T1000 (cell line): Measurements from ENCODE around the gene OR52E2.
"Not testable (repeated sequence)": the region's sequence is repeated elsewhere in the genome, so short reads cannot be mapped to it uniquely, and the experiment has no call there.

Source experiments
- DNase-seq: peaks from one replicate; lab custom pipeline; 2025; ENCODE audit warnings: mixed read lengths; lab: John Stamatoyannopoulos, UW

The OR52E2 gene

GRCh38 chr11:5059391-5059790 is at the start of gene OR52E2:
Gene OR52E2 (minus strand): TSS chr11:5059627. CDS start chr11:5059627, 0 bp downstream.
- DNase-seq: no peak

DNA sequence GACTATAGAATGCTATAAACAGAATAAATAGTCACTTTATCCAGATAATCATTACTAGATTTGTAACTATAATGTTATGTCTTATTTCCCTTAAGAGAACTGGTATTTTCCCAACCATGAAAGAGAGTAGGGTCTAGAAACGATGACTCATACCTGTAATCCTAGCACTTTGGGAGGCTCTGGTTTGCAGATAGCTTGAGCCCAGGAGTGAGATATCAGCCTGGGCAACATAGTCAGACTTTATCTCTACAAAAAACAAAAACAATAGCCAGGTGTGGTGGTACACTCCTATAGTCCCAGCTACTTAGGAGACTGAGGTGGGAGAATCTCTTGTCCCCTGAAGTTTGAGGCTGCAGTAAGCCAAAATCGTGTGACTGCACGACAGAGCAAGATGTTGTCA is 47.9 kb upstream of the OR52E2 start:
- no peak for DNase-seq

DNA sequence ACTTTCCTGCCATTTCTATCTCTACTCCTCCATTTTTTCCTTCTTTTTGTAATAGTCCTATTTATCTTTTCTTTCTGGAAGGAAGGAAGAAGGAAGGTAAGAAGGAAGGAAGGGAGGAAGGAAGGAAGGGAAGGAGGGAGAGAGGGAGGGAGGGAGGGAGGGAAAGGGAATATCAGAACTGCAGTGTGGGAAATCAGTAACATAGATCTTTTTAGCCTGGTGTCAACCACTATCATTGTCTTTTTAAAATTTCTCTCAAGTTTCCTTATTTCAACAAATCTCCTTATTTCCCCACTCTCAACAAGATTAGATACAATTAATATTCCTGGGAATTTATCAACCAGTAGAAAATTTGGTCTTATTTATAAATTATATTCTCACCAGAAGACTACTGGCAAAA is 43.6 kb upstream of the OR52E2 start:
- no peak for DNase-seq

DNA sequence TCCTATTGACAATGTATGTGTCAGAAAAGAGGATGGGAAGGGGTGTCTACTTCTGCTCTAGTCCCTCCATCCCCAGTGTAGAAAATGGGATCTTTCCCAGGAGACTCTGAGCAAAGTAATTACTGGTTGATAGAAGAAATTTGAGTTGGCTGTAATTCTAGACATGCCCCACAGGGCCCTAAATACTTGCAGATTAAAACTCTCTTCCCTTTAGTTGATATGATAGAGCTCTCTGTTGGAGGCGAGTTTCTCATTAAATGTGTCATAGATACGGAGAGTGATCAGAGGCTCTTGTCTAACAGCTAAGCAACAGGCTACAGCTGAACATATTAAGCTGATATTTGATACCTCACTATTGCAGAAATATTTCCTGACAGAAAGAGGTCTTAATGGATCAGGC is 42.8 kb upstream of the OR52E2 start:
- DNase-seq: no peak

- DNase-seq: no peak
Observed at GRCh38 chr11:5096011-5096410, 36.6 kb upstream of the OR52E2 start.

GRCh38 chr11:5092821-5093585 is 33.6 kb upstream of the OR52E2 start:
- no peak for DNase-seq

GRCh38 chr11:5090668-5091067 is 31.2 kb upstream of the OR52E2 start:
- no peak for DNase-seq

GRCh38 chr11:5088556-5088955 is 29.1 kb upstream of the OR52E2 start:
- DNase-seq: no peak

- DNase-seq: no peak
Observed at GRCh38 chr11:5083602-5084001, 24.2 kb upstream of the OR52E2 start.

DNA sequence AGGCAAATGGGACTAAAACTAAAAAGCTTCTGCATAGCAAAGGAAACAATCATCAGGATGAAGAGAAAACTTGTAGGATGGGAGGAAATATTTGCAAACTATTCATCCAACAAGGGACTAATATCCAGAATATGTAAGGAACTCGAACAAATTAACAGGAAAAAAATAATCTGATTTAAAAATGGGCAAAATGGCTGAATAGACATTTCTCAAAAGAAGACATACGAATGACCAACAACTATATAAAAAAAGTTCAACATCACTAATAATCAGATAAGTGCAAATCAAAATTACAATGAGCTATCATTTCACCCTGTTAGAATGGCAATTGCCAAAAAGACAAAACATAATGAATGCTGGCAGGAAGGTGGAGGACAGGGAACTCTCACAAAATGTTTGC is 22.0 kb upstream of the OR52E2 start:
- DNase-seq: no peak

DNA sequence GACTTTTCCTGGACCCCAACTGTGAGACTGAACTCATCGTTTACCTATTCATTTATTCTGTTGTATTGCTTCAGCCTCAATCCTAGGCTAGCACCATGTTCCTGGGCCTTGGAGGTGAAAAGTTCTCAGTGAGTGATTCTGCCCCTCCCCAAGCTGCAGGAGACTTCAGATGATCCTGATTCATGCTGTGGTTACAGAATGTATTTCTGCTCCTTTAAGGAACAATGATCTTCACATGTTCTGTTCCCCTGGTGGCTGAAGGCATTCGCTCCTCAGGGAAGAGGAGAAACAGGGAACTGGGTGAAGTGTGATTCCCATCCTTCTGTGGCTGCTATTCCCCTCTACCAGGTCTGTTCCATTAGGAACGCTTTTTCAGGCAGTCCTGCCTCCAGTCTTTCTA is 12.4 kb upstream of the OR52E2 start:
- no peak for DNase-seq

DNA sequence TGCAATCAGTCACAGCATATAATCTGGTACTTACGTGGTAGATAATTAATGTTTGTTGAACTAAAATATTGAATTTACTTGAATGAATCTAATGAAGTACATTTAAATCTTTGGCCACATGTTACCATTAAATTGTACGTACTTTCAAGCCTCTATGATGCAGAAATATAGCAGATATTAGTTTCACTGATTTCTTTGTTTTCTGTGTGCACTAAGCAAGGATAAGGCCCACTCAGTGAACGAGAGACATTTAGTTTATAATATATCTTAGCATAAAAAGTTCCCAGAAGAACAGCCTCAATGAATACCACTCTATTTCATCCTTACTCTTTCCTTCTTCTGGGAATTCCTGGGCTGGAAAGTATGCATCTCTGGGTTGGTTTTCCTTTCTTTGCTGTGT is 9.8 kb upstream of the OR52E2 start, which contains the start of gene OR52E1:
TSS of gene OR52E1 (plus strand) at position 301 of the 400 bp plus-strand sequence.
- no peak for DNase-seq

- DNase-seq: no peak
Observed at GRCh38 chr11:5065027-5065426, 5.6 kb upstream of the OR52E2 start.

DNA sequence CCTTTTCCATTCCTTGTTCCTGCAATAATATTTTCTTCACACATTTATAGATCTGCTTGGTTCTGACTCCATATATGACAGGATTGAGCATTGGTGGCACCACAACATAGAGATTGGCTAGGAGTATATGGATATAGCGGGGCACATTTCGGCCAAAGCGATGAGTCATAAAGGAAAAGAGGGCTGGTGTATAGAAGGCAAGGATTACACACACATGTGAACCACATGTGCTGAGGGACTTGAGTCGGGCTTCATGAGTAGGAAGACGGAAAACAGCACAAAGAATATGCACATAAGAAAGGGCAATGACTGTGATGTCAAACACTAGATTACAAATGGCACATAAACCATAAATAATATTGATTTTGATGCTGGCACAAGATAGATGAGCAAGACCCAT is 748 bp downstream of the OR52E2 start:
- DNase-seq: not testable (repeated sequence)

GRCh38 chr11:5046754-5047330 is 12.6 kb downstream of the OR52E2 start:
- DNase-seq: no peak

DNA sequence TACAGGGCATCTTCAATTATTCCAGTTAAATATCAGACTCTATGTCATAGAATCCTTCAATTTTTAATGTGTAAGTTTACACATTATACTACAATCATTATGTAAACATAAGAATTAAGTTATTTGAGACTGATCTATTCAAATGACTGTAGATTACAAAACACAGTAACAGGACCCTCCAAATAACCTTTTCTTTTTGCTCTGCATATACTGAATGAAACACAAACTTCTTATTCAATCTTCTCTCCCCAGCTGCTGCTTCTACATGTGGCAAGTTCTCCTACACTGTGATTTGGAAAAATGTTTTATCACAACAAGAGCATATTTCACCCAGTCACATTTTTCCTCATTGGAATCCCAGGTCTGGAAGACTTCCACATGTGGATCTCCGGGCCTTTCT is 13.2 kb downstream of the OR52E2 start, which contains the start of gene OR52J3:
TSS of gene OR52J3 (plus strand) at position 301 of the 400 bp plus-strand sequence. CDS start at position 301, 0 bp downstream.
- no peak for DNase-seq

- DNase-seq: no peak
Observed at GRCh38 chr11:5043380-5043779, 16.0 kb downstream of the OR52E2 start.

GRCh38 chr11:5042091-5042490 is 17.3 kb downstream of the OR52E2 start:
- DNase-seq: no peak

GRCh38 chr11:5040876-5041275 is 18.6 kb downstream of the OR52E2 start:
- DNase-seq: no peak

- no peak for DNase-seq
Observed at GRCh38 chr11:5038341-5038740, 21.1 kb downstream of the OR52E2 start.

GRCh38 chr11:5037926-5038325 is 21.5 kb downstream of the OR52E2 start:
- no peak for DNase-seq

GRCh38 chr11:5036669-5037068 is 22.8 kb downstream of the OR52E2 start:
- DNase-seq: no peak

- DNase-seq: no peak
Observed at GRCh38 chr11:5021996-5022395, 37.4 kb downstream of the OR52E2 start.

- DNase-seq: no peak
Observed at GRCh38 chr11:5013012-5013411, 46.4 kb downstream of the OR52E2 start.
